HuH-7 (cell line): ENCODE results near the gene HSPE1.
A peak's percentile ranks its signal among the peaks of the same experiment; 100 is the strongest.
"Not testable (repeated sequence)": the region's sequence is repeated elsewhere in the genome, so short reads cannot be mapped to it uniquely, and the experiment has no call there.

Source experiments
- DNase-seq: peaks from one replicate; pipeline ENCODE4 v3.0.0; 2011; ENCODE audit warnings: low spot score

HSPE1 gene

GRCh38 chr2:197498235-197498936, 1.8 kb upstream of the HSPE1 start:
- DNase-seq, result no peak

- peak; percentile 32 for DNase-seq
Measured at GRCh38 chr2:197498937-197499593, 1.1 kb upstream of the HSPE1 start.

GRCh38 chr2:197500503-197501131, 438 bp downstream of the HSPE1 start:
- DNase-seq, result no peak

GRCh38 chr2:197502201-197502600, 2.0 kb downstream of the HSPE1 start:
- DNase-seq, result no peak

- no peak for DNase-seq
Measured at GRCh38 chr2:197502685-197503084, 2.5 kb downstream of the HSPE1 start.

GRCh38 chr2:197504000-197504399, 3.8 kb downstream of the HSPE1 start:
- no peak for DNase-seq

GRCh38 chr2:197504512-197504911, 4.3 kb downstream of the HSPE1 start:
- DNase-seq, result no peak

- DNase-seq, result no peak
Measured at GRCh38 chr2:197506658-197507057, 6.5 kb downstream of the HSPE1 start.

GRCh38 chr2:197513915-197514314, 13.7 kb downstream of the HSPE1 start:
- no peak for DNase-seq

- no peak for DNase-seq
Measured at GRCh38 chr2:197514754-197515153, 14.6 kb downstream of the HSPE1 start.

- no peak for DNase-seq
Measured at GRCh38 chr2:197515315-197515738, 15.1 kb downstream of the HSPE1 start.

- DNase-seq, result peak; percentile 86
Measured at GRCh38 chr2:197515739-197516392, 15.7 kb downstream of the HSPE1 start, which contains the start of gene MOB4. MOB4 (plus strand) TSS chr2:197516066; CDS start chr2:197516087, 21 bp downstream.

- DNase-seq, result peak; percentile 48
Measured at GRCh38 chr2:197516393-197516761, 16.2 kb downstream of the HSPE1 start.

- no peak for DNase-seq
Measured at GRCh38 chr2:197517150-197517549, 17.0 kb downstream of the HSPE1 start.

- no peak for DNase-seq
Measured at GRCh38 chr2:197538412-197538811, 38.2 kb downstream of the HSPE1 start.

GRCh38 chr2:197539734-197540133, 39.6 kb downstream of the HSPE1 start:
- DNase-seq, result no peak

GRCh38 chr2:197543206-197543605, 43.0 kb downstream of the HSPE1 start:
- DNase-seq, result no peak

GRCh38 chr2:197547163-197547900, 47.2 kb downstream of the HSPE1 start:
- no peak for DNase-seq

GRCh38 chr2:197548582-197548981, 48.4 kb downstream of the HSPE1 start:
- no peak for DNase-seq

GRCh38 chr2:197551260-197551659, 51.1 kb downstream of the HSPE1 start:
- DNase-seq, result not testable (repeated sequence)
